Osteoblast (primary cell): Measurements from ENCODE around the gene SUPT7L. TPM values are rescaled to one million over a fixed set of nuclear protein-coding genes. Genes with fewer than 3 reads are reported as not detected.
"Not testable (repeated sequence)": the region's sequence is repeated elsewhere in the genome, so short reads cannot be mapped to it uniquely, and the experiment has no call there.

Source experiments
- DNase-seq: peaks from one replicate; pipeline ENCODE4 v3.0.0; 2011; ENCODE audit warnings: low spot score, mixed read lengths; ENCODE audit not compliant: insufficient read length; ENCODE audit errors: missing footprints
- H2AFZ ChIP-seq: 2 replicates; pipeline ENCODE4 v1.6.0; 2011; ENCODE audit warnings: mild to moderate bottlenecking, low read length
- H3K27ac ChIP-seq: 2 replicates; pipeline ENCODE4 v1.5.1; 2011; ENCODE audit warnings: mild to moderate bottlenecking, low read depth, low read length, moderate library complexity
- H3K27me3 ChIP-seq: 2 replicates; pipeline ENCODE4 v1.6.0; 2012; ENCODE audit warnings: mild to moderate bottlenecking, control low read depth, inconsistent platforms, low read length, moderate library complexity; ENCODE audit not compliant: insufficient read depth
- H3K36me3 ChIP-seq: 2 replicates; pipeline ENCODE4 v1.5.1; 2011; ENCODE audit warnings: mild to moderate bottlenecking, low read length, control low read depth, moderate library complexity; ENCODE audit not compliant: insufficient read depth
- H3K4me1 ChIP-seq: 2 replicates; pipeline ENCODE4 v1.5.1; 2011; ENCODE audit warnings: mild to moderate bottlenecking, low read length, control low read depth, moderate library complexity; ENCODE audit not compliant: insufficient read depth
- H3K4me2 ChIP-seq: 2 replicates; pipeline ENCODE4 v1.6.0; 2011; ENCODE audit warnings: mild to moderate bottlenecking, low read length; ENCODE audit not compliant: insufficient read depth
- H3K4me3 ChIP-seq: fragments of 200-600 bp; sonication (generic); 3 replicates; pipeline ENCODE4 v1.5.1; 2012; ENCODE audit warnings: mild to moderate bottlenecking, low read length, inconsistent platforms; ENCODE audit not compliant: insufficient read depth
- H3K79me2 ChIP-seq: 2 replicates; pipeline ENCODE4 v1.6.0; 2012; ENCODE audit warnings: mild to moderate bottlenecking, low read length, control low read depth, inconsistent platforms; ENCODE audit not compliant: insufficient read depth
- H3K9me3 ChIP-seq: 2 replicates; pipeline ENCODE4 v1.5.1; 2011; ENCODE audit warnings: low read depth, low read length, control low read depth
- H4K20me1 ChIP-seq: 2 replicates; pipeline ENCODE4 v1.6.0; 2012; ENCODE audit warnings: mild to moderate bottlenecking, low read length, control low read depth; ENCODE audit not compliant: insufficient read depth
- CTCF ChIP-seq: IDR thresholded peaks from 2 replicates; pipeline ENCODE4 v1.5.1; 2011; ENCODE audit warnings: mild to moderate bottlenecking, low read depth, low read length, moderate library complexity; ENCODE audit errors: extremely low read depth
- total RNA-seq: library from RNA; depleted of rRNA; stranded (reverse); fragments of >200 nt; gene quantifications from 2 replicates; pipeline ENCODE4 v1.2.3, GENCODE V29; 2012

SUPT7L gene
- total RNA-seq, 1 donor, result 50.3 TPM

- no peaks in the 10 kb centered on the region for H3K9me3 ChIP-seq
- TF ChIP-seq CTCF, result peak; percentile 99
- H4K20me1 ChIP-seq, result no peaks in the 10 kb centered on the region
- no peaks in the 10 kb centered on the region for H3K27me3 ChIP-seq
- peak overlapping the region; percentile 7 for H2AFZ ChIP-seq
- no peak overlapping the region for H3K4me3 ChIP-seq
- DNase-seq, result no peak
- H3K79me2 ChIP-seq, result no peaks in the 10 kb centered on the region
- peaks cover 51% of the 10 kb centered on the region for H3K36me3 ChIP-seq
- H3K4me1 ChIP-seq, result peaks cover 30% of the 10 kb centered on the region
- peak overlapping the region; percentile 11 for H3K4me2 ChIP-seq
- H3K27ac ChIP-seq, result peak overlapping the region; percentile 96
Measured at GRCh38 chr2:27683390-27684071, 20.1 kb upstream of the SUPT7L start.

GRCh38 chr2:27682334-27682771 is 18.9 kb upstream of the SUPT7L start:
- not testable (repeated sequence) for H3K27me3 ChIP-seq, DNase-seq, H3K4me3 ChIP-seq, H4K20me1 ChIP-seq, H3K9me3 ChIP-seq, H2AFZ ChIP-seq, H3K79me2 ChIP-seq
- Histone ChIP-seq H3K36me3 (peaks cover 50% of the 10 kb centered on the region), H3K27ac (peak overlapping the region; percentile 96), H3K4me1 (peaks cover 30% of the 10 kb centered on the region), H3K4me2 (peak overlapping the region; percentile 77)

- no peak for TF ChIP-seq CTCF
- Histone ChIP-seq H3K4me1 (peaks cover 30% of the 10 kb centered on the region), H3K4me3 (no peak overlapping the region), H2AFZ (no peak overlapping the region), H3K79me2 (no peaks in the 10 kb centered on the region), H3K4me2 (peak overlapping the region; percentile 77), H4K20me1 (no peaks in the 10 kb centered on the region), H3K27me3 (no peaks in the 10 kb centered on the region), H3K36me3 (peaks cover 52% of the 10 kb centered on the region), H3K27ac (peak overlapping the region; percentile 96), H3K9me3 (no peaks in the 10 kb centered on the region)
- DNase-seq, result no peak
Measured at GRCh38 chr2:27681841-27682240, 18.4 kb upstream of the SUPT7L start.

DNA sequence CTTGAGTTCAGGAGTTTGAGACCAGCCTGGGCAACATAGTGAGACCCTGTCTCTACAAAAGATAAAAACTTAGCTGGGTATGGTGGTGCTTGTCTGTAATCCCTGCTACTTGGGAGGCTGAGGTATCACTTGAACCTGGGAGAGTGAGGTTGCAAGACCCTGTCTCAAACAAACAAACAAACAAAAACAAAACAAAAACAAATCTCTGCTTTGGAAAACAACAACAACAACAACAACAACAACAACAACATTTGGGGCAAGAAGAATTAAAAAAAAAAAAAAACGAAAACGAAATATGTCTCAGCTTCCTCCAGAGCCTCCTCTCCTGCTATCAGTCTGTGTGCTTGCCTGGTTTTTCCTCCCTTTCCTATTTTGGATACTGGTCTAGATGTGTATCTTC is 17.2 kb upstream of the SUPT7L start:
- H2AFZ ChIP-seq, result no peak overlapping the region
- H3K79me2 ChIP-seq, result no peaks in the 10 kb centered on the region
- no peak for DNase-seq
- no peak for TF ChIP-seq CTCF
- H3K27ac ChIP-seq, result peak overlapping the region; percentile 96
- H3K4me1 ChIP-seq, result peaks cover 30% of the 10 kb centered on the region
- H3K27me3 ChIP-seq, result no peaks in the 10 kb centered on the region
- no peaks in the 10 kb centered on the region for H3K9me3 ChIP-seq
- H4K20me1 ChIP-seq, result no peaks in the 10 kb centered on the region
- H3K4me2 ChIP-seq, result no peak overlapping the region
- peaks cover 47% of the 10 kb centered on the region for H3K36me3 ChIP-seq
- H3K4me3 ChIP-seq, result no peak overlapping the region
